HG03045 (cell line): Measurements from ENCODE around the gene HGD.
"Not testable (repeated sequence)": the region's sequence is repeated elsewhere in the genome, so short reads cannot be mapped to it uniquely, and the experiment has no call there.

Experiments used
- ATAC-seq: cut with Tn5 transposase; IDR thresholded peaks from one replicate; pipeline ENCODE4 v1.9.1; 2021; ENCODE audit warnings: mild to moderate bottlenecking, moderate library complexity; ENCODE audit not compliant: unreplicated experiment

HGD gene

GRCh38 chr3:120680193-120680894 is 1.7 kb downstream of the HGD start:
- ATAC-seq, result no peak

- ATAC-seq, result peak; percentile 43
These were observed 3.1 kb downstream of the HGD start for GRCh38 chr3:120678984-120679383.

GRCh38 chr3:120678331-120678947 is 3.6 kb downstream of the HGD start:
- ATAC-seq, result peak; percentile 75

GRCh38 chr3:120677193-120677592 is 4.8 kb downstream of the HGD start:
- not testable (repeated sequence) for ATAC-seq

GRCh38 chr3:120673116-120673515 is 8.9 kb downstream of the HGD start:
- no peak for ATAC-seq

GRCh38 chr3:120670576-120670975 is 11.5 kb downstream of the HGD start:
- ATAC-seq, result no peak

GRCh38 chr3:120664926-120665325 is 17.1 kb downstream of the HGD start:
- ATAC-seq, result no peak

- no peak for ATAC-seq
These were observed 20.1 kb downstream of the HGD start for GRCh38 chr3:120661945-120662344.

- ATAC-seq, result no peak
These were observed 20.7 kb downstream of the HGD start for GRCh38 chr3:120661106-120661905.

- ATAC-seq, result no peak
These were observed 22.2 kb downstream of the HGD start for GRCh38 chr3:120659834-120660233.

- ATAC-seq, result no peak
These were observed 22.8 kb downstream of the HGD start for GRCh38 chr3:120659285-120659684.

GRCh38 chr3:120652896-120653545 is 29.0 kb downstream of the HGD start:
- ATAC-seq, result no peak

GRCh38 chr3:120652281-120652680 is 29.8 kb downstream of the HGD start:
- ATAC-seq, result no peak

GRCh38 chr3:120650311-120650710 is 31.7 kb downstream of the HGD start:
- no peak for ATAC-seq

GRCh38 chr3:120649830-120650233 is 32.2 kb downstream of the HGD start:
- no peak for ATAC-seq

GRCh38 chr3:120648290-120648689 is 33.7 kb downstream of the HGD start:
- no peak for ATAC-seq

GRCh38 chr3:120646771-120647432 is 35.1 kb downstream of the HGD start:
- ATAC-seq, result no peak

- no peak for ATAC-seq
These were observed 36.8 kb downstream of the HGD start for GRCh38 chr3:120645083-120645845.

GRCh38 chr3:120642368-120642948 is 39.6 kb downstream of the HGD start:
- ATAC-seq, result no peak
